ENCODE data around the gene PLXNA2. TPM values are rescaled to one million over a fixed set of nuclear protein-coding genes. Genes with fewer than 3 reads are reported as not detected.
A peak's percentile ranks its signal among the peaks of the same experiment; 100 is the strongest.

Gene PLXNA2
- total RNA-seq, 2 donors from 2014 or later = 7.3 to 8.9 TPM

- Histone ChIP-seq H3K27me3 (replicated peaks; ENCODE audit: insufficient read depth) (no peaks in the 10 kb centered on the region), H3K4me1 (replicated peaks) (peaks cover 6% of the 10 kb centered on the region), H3K9me3 (no peaks in the 10 kb centered on the region), H3K4me3 (no peak overlapping the region), H3K36me3 (no peaks in the 10 kb centered on the region), H3K27ac (no peak overlapping the region)
- 71% methylated on average over 3 of the region's 3 CpGs for WGBS
- no peak for DNase-seq (ENCODE audit: low spot score)
- intact Hi-C loops (cut with DNase I) = loop anchor here (5.0 to 10.0 kb wide), 2 partner anchors 356 to 414 kb away; no protein-coding TSS in a partner anchor
- TF ChIP-seq POLR2A (IDR thresholded peaks at IDR 0.05) (no peak), CTCF (IDR thresholded peaks at IDR 0.05) (no peak), POLR2AphosphoS5 (IDR thresholded peaks at IDR 0.05) (no peak)
These were observed 3.4 kb downstream of the PLXNA2 start for GRCh38 chr1:208240662-208241355.

GRCh38 chr1:208239473-208240381 is 4.5 kb downstream of the PLXNA2 start:
- H3K4me3 ChIP-seq = no peak overlapping the region
- peaks cover 6% of the 10 kb centered on the region for H3K4me1 ChIP-seq (replicated peaks)
- DNase-seq (ENCODE audit: low spot score) = no peak
- 74% methylated on average over 10 of the region's 10 CpGs for whole genome bisulfite sequencing
- intact Hi-C loops (cut with DNase I) = loop anchor here (5.0 to 10.0 kb wide), 4 partner anchors 55 to 412 kb away; no protein-coding TSS in a partner anchor
- peak overlapping the region; percentile 18 to 31 for H3K27ac ChIP-seq
- no peak for TF ChIP-seq CTCF (IDR thresholded peaks at IDR 0.05)
- no peak for TF ChIP-seq POLR2A (IDR thresholded peaks at IDR 0.05)
- TF ChIP-seq POLR2AphosphoS5 (IDR thresholded peaks at IDR 0.05) = no peak
- H3K27me3 ChIP-seq (replicated peaks; ENCODE audit: insufficient read depth) = no peaks in the 10 kb centered on the region
- H3K36me3 ChIP-seq = no peaks in the 10 kb centered on the region
- H3K9me3 ChIP-seq = no peaks in the 10 kb centered on the region

DNA sequence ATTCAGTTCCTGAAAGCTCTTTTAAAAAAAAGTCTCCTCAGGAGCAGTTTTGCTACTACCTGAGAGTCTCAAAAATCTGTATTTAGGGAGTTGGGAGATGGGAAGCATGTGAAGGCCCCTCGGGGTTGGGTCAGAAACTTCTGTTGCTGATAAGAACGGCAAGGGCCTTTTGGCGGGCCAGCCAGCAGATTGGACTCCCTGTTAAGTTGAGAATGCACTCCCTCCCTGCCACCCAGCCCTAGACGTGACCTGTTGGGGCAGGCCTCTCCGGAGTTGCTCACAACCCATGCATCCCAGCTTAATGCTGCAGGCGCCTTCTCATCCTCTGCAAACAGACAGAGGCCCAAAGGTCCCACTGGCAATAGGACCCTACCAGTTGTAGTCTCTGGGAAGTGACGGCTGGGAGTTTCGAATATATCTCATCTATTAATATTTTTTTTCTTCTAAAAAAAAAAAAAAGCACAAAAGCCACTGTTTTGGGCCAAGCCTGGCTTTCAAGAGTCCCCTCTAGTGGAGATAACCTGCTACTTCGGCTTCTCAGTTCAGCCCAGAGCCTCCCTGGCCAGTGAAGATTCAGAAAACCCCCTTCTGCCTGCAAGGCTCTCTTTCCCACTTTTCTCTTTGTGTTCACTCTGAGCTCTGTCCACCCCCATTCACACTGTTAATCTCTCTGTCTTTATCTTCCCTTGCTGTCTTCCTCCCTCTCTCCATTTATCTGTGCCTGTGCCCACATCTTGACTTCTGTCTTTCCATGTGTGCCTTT is 5.3 kb downstream of the PLXNA2 start:
- DNase-seq (ENCODE audit: low spot score) = peak; percentile 56
- TF ChIP-seq CTCF (IDR thresholded peaks at IDR 0.05) = peak in 3 of 4 experiments; percentile 34 to 66 (median 42)
- no peak for TF ChIP-seq POLR2A (IDR thresholded peaks at IDR 0.05)
- intact Hi-C loops (cut with DNase I) = loop anchor here (5.0 to 10.0 kb wide), 2 partner anchors 54 to 107 kb away; no protein-coding TSS in a partner anchor
- Histone ChIP-seq H3K36me3 (no peaks in the 10 kb centered on the region), H3K4me3 (no peak overlapping the region), H3K9me3 (no peaks in the 10 kb centered on the region), H3K27me3 (replicated peaks; ENCODE audit: insufficient read depth) (no peaks in the 10 kb centered on the region), H3K4me1 (replicated peaks) (peaks cover 6% of the 10 kb centered on the region), H3K27ac (peak overlapping the region; percentile 18 to 31)
- 17% methylated on average over 9 of the region's 9 CpGs for WGBS

DNA sequence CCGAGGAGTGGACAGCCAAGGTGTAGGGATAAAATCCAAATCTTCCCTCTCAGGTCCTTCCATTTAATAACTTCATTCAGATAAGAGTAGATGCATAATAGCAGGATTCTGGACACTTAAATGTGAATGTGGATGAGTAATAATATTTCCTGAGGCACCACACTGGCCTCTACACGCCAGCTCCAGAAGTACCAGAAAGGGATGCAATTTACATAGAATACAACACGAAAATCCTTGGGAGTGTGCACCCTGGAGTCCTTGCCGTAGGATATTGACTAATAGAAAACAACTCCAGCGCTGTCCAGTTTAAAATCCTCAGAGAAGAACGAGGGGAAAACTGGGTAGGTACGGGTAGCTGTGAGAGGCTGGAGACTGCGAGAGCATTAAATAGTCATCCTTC is 6.9 kb downstream of the PLXNA2 start:
- H3K27ac ChIP-seq = peak overlapping the region in 1 of 2 donors; percentile 31
- no peaks in the 10 kb centered on the region for H3K36me3 ChIP-seq
- intact Hi-C loops (cut with DNase I) = loop anchor here (5.0 to 10.0 kb wide), 2 partner anchors 52 to 105 kb away; no protein-coding TSS in a partner anchor
- TF ChIP-seq POLR2AphosphoS5 (IDR thresholded peaks at IDR 0.05) = no peak
- no peak for TF ChIP-seq POLR2A (IDR thresholded peaks at IDR 0.05)
- no peak for TF ChIP-seq CTCF (IDR thresholded peaks at IDR 0.05)
- H3K4me1 ChIP-seq (replicated peaks) = no peaks in the 10 kb centered on the region
- WGBS = 85% methylated on average over 8 of the region's 8 CpGs
- no peaks in the 10 kb centered on the region for H3K9me3 ChIP-seq
- no peak for DNase-seq (ENCODE audit: low spot score)
- H3K27me3 ChIP-seq (replicated peaks; ENCODE audit: insufficient read depth) = no peaks in the 10 kb centered on the region
- H3K4me3 ChIP-seq = no peak overlapping the region
